ENCODE measurements around the gene ARSA. TPM values are rescaled to one million over a fixed set of nuclear protein-coding genes. Genes with fewer than 3 reads are reported as not detected.

Gene ARSA
- total RNA-seq, 2 experiments from 2014 or later, result 31.6 to 34.4 TPM

- no peak for DNase-seq (ENCODE audit: low spot score)
- Histone ChIP-seq H3K4me2 (ENCODE audit: low read length) (no peak overlapping the region), H3K4me3 (ENCODE audit: low read depth, low read length, poor library complexity, severe bottlenecking) (no peak overlapping the region), H3K9me2 (ENCODE audit: insufficient read depth, low read length) (no peaks in the 10 kb centered on the region), H3K27ac (ENCODE audit: low read depth, low read length, poor library complexity, severe bottlenecking) (no peak overlapping the region), H3K4me1 (ENCODE audit: insufficient read depth, low read length, poor library complexity, severe bottlenecking) (no peaks in the 10 kb centered on the region), H3K36me3 (ENCODE audit: insufficient read depth, low read length) (no peaks in the 10 kb centered on the region), H3K79me2 (ENCODE audit: insufficient read depth, low read depth, low read length) (no peaks in the 10 kb centered on the region), H3K9me3 (ENCODE audit: low read length) (no peaks in the 10 kb centered on the region), H4K20me1 (ENCODE audit: insufficient read depth, low read length) (no peaks in the 10 kb centered on the region), H2AFZ (ENCODE audit: low read length) (no peak overlapping the region)
- intact Hi-C loops (cut with micrococcal nuclease; ENCODE audit: unreplicated experiment), result no loop called here
- ChIA-PET CTCF (ENCODE audit: unreplicated experiment) (no interaction called here), POLR2A (no interaction called here)
- BruUV-seq (replicated peaks), result no TSS peak
- TF ChIP-seq EZH2phosphoT487 (IDR thresholded peaks at IDR 0.05; ENCODE audit: borderline replicate concordance, low read depth, low read length) (no peak), CTCF (conservative IDR thresholded peaks at IDR 0.05; ENCODE audit: low read length) (no peak)
Measured at GRCh38 chr22:50600967-50601668, 26.8 kb downstream of the ARSA start.

DNA sequence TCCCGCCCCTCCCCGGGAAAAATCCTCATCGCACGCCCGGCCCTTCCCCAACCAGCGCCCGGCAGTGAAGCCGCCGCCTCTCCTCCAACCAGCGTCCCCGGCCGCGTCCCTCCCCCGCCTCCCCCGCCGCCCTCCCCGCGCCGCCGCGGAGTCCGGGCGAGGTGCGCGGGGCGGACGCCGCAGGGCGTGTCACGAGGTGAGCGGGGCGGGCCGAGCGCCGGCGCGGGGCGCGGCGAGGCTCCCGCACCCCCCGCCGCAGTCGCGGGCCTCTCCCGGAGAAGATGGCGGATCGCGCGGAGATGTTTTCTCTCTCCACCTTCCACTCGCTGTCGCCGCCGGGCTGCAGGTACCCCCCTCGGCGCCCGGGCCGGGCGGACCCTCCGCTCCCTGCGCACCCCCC is 27.4 kb downstream of the ARSA start, which contains the start of gene MAPK8IP2:
Gene MAPK8IP2 (plus strand): TSS at position 256 of the 400 bp plus-strand sequence. CDS start 26 bp downstream, at position 282.
- no TSS peak for BruUV-seq (replicated peaks)
- no peak within 1 kb of the TSS for H3K4me3 ChIP-seq (ENCODE audit: low read depth, low read length, poor library complexity, severe bottlenecking)
- TF ChIP-seq EZH2phosphoT487 (IDR thresholded peaks at IDR 0.05; ENCODE audit: borderline replicate concordance, low read depth, low read length), result no peak
- TF ChIP-seq CTCF (conservative IDR thresholded peaks at IDR 0.05; ENCODE audit: low read length), result no peak
- intact Hi-C loops (cut with micrococcal nuclease; ENCODE audit: unreplicated experiment), result no loop called here
- H3K9me2 ChIP-seq (ENCODE audit: insufficient read depth, low read length), result no peaks in the 10 kb centered on the region
- no peaks in the 10 kb centered on the region for H3K36me3 ChIP-seq (ENCODE audit: insufficient read depth, low read length)
- H3K27ac ChIP-seq (ENCODE audit: low read depth, low read length, poor library complexity, severe bottlenecking), result no peak within 1 kb of the TSS
- ChIA-PET CTCF (ENCODE audit: unreplicated experiment) (no interaction called here), POLR2A (no interaction called here)
- H3K9me3 ChIP-seq (ENCODE audit: low read length), result no peaks in the 10 kb centered on the region
- DNase-seq (ENCODE audit: low spot score), result no peak
- H3K79me2 ChIP-seq (ENCODE audit: insufficient read depth, low read depth, low read length), result no peaks in the 10 kb centered on the region
- no peaks in the 10 kb centered on the region for H3K4me1 ChIP-seq (ENCODE audit: insufficient read depth, low read length, poor library complexity, severe bottlenecking)
- no peak within 1 kb of the TSS for H3K4me2 ChIP-seq (ENCODE audit: low read length)
- no peaks in the 10 kb centered on the region for H4K20me1 ChIP-seq (ENCODE audit: insufficient read depth, low read length)
- H2AFZ ChIP-seq (ENCODE audit: low read length), result no peak within 1 kb of the TSS

- Histone ChIP-seq H3K4me2 (ENCODE audit: low read length) (no peak overlapping the region), H4K20me1 (ENCODE audit: insufficient read depth, low read length) (no peaks in the 10 kb centered on the region), H3K9me2 (ENCODE audit: insufficient read depth, low read length) (no peaks in the 10 kb centered on the region), H3K36me3 (ENCODE audit: insufficient read depth, low read length) (no peaks in the 10 kb centered on the region), H3K79me2 (ENCODE audit: insufficient read depth, low read depth, low read length) (no peaks in the 10 kb centered on the region), H3K9me3 (ENCODE audit: low read length) (no peaks in the 10 kb centered on the region), H3K4me3 (ENCODE audit: low read depth, low read length, poor library complexity, severe bottlenecking) (no peak overlapping the region), H3K27ac (ENCODE audit: low read depth, low read length, poor library complexity, severe bottlenecking) (no peak overlapping the region), H2AFZ (ENCODE audit: low read length) (no peak overlapping the region), H3K4me1 (ENCODE audit: insufficient read depth, low read length, poor library complexity, severe bottlenecking) (no peaks in the 10 kb centered on the region)
- intact Hi-C loops (cut with micrococcal nuclease; ENCODE audit: unreplicated experiment), result no loop called here
- CTCF ChIA-PET (ENCODE audit: unreplicated experiment), result no interaction called here
- no TSS peak for BruUV-seq (replicated peaks)
- POLR2A ChIA-PET, result no interaction called here
- TF ChIP-seq CTCF (conservative IDR thresholded peaks at IDR 0.05; ENCODE audit: low read length), result no peak
- TF ChIP-seq EZH2phosphoT487 (IDR thresholded peaks at IDR 0.05; ENCODE audit: borderline replicate concordance, low read depth, low read length), result no peak
- no peak for DNase-seq (ENCODE audit: low spot score)
Measured at GRCh38 chr22:50599816-50600455, 28.0 kb downstream of the ARSA start.
